IPS DF 6.9 (cell line): ENCODE results near the gene TTYH3.

Source experiments
- DNase-seq: peaks from one replicate; pipeline ENCODE4 v3.0.0-alpha.2; 2013; ENCODE audit warnings: low read depth, low spot score
- H3K27ac ChIP-seq: one replicate; pipeline ENCODE4 v1.5.1; 2013; ENCODE audit warnings: low read length, control low read depth
- H3K27me3 ChIP-seq: 2 replicates; pipeline ENCODE4 v1.6.1; 2013; ENCODE audit warnings: mild to moderate bottlenecking, low read length; ENCODE audit not compliant: control insufficient read depth, insufficient read depth
- H3K36me3 ChIP-seq: 2 replicates; pipeline ENCODE4 v1.6.1; 2013; ENCODE audit warnings: low read length; ENCODE audit not compliant: control insufficient read depth, insufficient read depth
- H3K4me1 ChIP-seq: 2 replicates; pipeline ENCODE4 v1.6.1; 2013; ENCODE audit warnings: low read length; ENCODE audit not compliant: control insufficient read depth, insufficient read depth
- H3K4me3 ChIP-seq: 2 replicates; pipeline ENCODE4 v1.5.1; 2013; ENCODE audit warnings: mild to moderate bottlenecking, low read length
- H3K9me3 ChIP-seq: 2 replicates; pipeline ENCODE4 v1.6.1; 2013; ENCODE audit warnings: low read length, inconsistent platforms; ENCODE audit not compliant: control insufficient read depth, insufficient read depth
- WGBS: extraction: QIAGEN DNeasy Blood & Tissue Kit; methylation state at CpG from one replicate; pipeline ENCODE4 v1.1.7; 2013; ENCODE audit warnings: mixed read lengths, missing lambda C conversion rate; ENCODE audit not compliant: insufficient read length, insufficient coverage; 5-methylcytosine and 5-hydroxymethylcytosine counted together

The TTYH3 gene

DNA sequence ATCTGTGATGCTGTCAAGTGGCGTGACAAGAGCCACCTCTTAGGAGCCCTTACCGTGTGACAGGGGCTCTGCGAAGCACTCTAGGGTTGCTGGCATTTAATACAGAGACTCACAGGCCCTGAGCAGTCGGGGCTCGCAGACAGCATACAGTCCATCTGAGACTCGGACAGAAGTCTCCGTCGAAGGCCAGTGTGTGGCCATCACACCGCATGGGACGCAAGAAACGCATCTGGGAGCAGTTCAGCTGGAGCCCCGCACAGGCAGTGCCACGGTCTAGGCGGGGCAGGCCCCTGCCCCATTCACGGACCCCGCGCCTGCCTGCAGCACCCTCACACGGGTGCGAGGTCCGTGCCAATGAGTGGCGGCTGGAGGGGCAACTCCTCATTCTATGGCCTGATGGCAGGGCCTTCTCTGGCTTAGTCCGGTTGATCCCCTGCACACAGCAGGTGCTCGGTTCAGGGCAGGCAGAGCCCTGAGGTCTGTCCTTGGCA lies 39.4 kb upstream of the TTYH3 start:
- Histone ChIP-seq H3K36me3 (no peaks in the 10 kb centered on the region), H3K4me3 (no peak overlapping the region), H3K27me3 (no peaks in the 10 kb centered on the region), H3K27ac (no peak overlapping the region), H3K9me3 (no peaks in the 10 kb centered on the region), H3K4me1 (no peaks in the 10 kb centered on the region)
- DNase-seq: no peak
- no CpG with 5 or more reads among the region's 23 CpGs for WGBS

DNA sequence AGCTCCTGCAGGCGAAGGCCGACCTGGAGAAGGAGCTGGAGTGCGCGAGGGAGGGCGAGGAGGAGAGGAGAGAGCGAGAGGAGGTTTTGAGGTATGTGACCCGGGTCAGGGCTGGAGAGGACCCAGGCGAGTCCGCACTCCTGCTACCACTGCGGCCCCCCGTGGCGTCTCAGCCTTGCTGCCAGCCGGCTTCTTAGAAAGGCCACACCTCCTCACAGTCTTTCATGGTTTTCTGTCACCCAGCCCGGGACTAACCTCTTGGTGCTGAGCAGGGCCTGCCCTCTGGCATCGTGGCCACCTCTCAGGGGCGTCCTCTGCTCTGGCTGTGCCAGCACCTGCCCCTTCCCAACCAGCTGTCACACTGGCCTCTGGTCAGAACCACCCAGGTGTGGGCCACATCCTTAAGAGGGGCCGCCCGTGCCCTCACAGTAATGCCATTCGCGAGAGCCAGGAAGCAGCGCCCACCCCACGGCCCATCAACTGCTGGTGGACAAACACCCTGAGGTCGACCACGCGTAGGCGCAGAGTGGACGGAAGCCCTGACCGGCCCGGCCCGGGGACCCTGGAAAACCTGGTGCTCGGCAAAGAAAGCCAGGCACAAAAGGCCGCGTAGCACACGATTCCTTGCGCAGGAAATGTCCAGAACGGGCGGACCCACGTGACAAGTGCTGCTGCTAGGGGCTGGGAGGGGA lies 38.6 kb upstream of the TTYH3 start:
- H3K9me3 ChIP-seq: no peaks in the 10 kb centered on the region
- no peak for DNase-seq
- WGBS: no CpG with 5 or more reads among the region's 38 CpGs
- H3K27ac ChIP-seq: no peak overlapping the region
- no peaks in the 10 kb centered on the region for H3K4me1 ChIP-seq
- no peaks in the 10 kb centered on the region for H3K27me3 ChIP-seq
- no peak overlapping the region for H3K4me3 ChIP-seq
- no peaks in the 10 kb centered on the region for H3K36me3 ChIP-seq

DNA sequence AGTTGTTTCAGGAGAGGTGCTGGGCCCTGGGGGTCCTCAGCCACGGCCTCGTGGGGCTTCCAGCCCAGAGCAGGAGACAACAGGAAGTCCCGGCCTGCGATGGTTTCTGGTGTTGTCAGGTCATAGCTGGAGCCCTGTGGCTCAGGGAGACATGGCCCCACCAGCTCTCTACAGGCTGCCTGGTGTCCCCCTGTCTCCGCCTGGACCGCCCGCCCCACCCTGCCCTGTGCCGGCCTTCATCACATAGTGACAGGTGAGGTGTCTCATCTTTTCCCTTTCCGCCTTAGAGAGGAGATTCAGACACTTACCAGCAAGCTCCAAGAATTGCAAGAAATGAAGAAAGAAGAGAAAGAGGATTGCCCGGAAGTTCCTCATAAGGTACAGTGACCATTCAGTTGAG lies 37.2 kb upstream of the TTYH3 start:
- H3K9me3 ChIP-seq: no peaks in the 10 kb centered on the region
- H3K27me3 ChIP-seq: no peaks in the 10 kb centered on the region
- no peaks in the 10 kb centered on the region for H3K36me3 ChIP-seq
- no peak for DNase-seq
- no peak overlapping the region for H3K4me3 ChIP-seq
- no peak overlapping the region for H3K27ac ChIP-seq
- no CpG with 5 or more reads among the region's 10 CpGs for WGBS
- no peaks in the 10 kb centered on the region for H3K4me1 ChIP-seq

DNA sequence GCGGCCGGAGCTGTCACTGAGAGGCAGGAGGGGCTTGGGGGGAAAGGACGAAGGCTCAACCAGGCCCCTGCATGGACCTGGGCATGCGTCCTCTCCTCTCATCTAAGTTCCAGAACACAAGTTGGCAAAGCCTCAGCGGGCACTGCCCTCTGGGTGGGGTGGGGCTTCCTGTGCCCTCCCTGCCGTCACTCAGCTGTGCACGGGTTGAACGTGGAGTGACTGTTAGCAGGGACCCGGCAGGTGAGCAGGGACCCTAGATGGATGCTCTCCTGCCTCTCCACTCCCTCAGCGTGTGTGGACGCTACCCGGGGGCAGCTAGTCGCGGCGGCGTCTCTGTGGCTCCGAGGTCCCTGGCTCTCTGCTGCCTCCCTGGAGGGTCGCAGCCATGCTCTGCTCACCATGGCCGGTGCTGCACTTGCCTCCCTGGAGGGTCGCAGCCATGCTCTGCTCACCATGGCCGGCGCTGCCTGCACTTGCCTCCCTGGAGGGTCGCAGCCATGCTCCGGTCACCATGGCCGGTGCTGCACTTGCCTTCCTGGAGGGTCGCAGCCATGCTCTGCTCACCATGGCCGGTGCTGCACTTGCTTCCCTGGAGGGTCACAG lies 36.4 kb upstream of the TTYH3 start:
- Histone ChIP-seq H3K27ac (no peak overlapping the region), H3K27me3 (no peaks in the 10 kb centered on the region), H3K9me3 (no peaks in the 10 kb centered on the region), H3K36me3 (no peaks in the 10 kb centered on the region), H3K4me1 (no peaks in the 10 kb centered on the region), H3K4me3 (no peak overlapping the region)
- DNase-seq: no peak
- no CpG with 5 or more reads among the region's 27 CpGs for WGBS

DNA sequence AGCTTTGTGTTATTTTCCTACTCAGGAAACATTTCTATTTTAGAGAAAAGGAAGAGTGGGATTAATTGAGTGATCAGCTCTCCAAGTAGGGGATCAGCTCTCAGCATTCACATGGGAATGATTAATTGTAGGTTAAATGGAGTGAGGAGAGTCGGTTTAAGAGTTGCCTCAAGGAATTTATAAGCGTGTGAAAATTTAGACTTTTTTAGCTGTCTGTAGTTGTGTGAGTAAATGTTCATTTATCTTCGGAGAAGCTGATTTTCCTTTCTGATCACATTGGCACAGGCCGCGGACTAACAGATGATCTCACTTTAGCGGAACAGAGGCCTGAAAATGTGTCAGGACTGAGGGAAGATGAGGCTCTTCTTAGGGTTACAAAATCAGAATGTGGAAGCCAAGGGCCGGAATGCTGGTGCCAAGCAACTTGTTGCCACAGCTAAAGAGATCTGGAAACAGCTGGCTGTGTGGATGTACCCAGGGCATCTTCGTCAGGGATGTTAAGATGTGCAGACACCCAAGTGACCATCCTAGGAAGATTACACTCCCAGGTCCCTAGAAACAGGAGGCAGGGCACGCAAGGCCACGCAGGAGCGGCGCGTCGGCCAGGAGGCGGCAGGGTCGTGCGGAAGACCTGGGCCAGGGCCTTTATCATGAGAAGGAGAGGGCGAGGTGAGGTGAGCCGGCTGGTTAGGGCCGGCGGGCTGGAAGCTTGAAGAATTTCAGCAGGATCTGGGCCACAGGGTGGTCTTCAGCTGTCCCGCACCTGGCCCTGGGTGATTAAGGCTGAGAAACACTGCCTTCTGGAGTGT lies 35.1 kb upstream of the TTYH3 start:
- no peaks in the 10 kb centered on the region for H3K27me3 ChIP-seq
- H3K9me3 ChIP-seq: no peaks in the 10 kb centered on the region
- H3K36me3 ChIP-seq: no peaks in the 10 kb centered on the region
- DNase-seq: no peak
- H3K27ac ChIP-seq: no peak overlapping the region
- no peaks in the 10 kb centered on the region for H3K4me1 ChIP-seq
- 100% methylated on average over 2 of the region's 22 CpGs for WGBS
- no peak overlapping the region for H3K4me3 ChIP-seq

DNA sequence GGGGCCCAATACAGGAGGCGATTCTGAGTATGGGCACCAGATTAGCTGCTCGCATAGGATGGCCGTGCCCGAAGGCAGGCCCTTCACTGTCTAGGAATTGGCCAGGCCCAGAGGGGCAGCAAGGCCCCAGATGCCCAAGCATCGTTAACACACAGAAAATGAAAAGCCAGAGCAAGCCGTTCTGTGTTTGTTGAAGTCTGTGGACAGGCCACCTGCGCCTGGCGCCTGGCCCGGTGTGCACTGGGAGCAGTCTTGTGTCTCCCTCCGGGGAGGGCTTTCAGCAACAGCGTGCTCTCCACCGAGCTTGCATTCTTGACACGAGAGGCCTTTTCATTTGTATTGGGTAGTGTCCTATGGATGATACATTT lies 34.5 kb upstream of the TTYH3 start:
- WGBS: no CpG with 5 or more reads among the region's 13 CpGs

DNA sequence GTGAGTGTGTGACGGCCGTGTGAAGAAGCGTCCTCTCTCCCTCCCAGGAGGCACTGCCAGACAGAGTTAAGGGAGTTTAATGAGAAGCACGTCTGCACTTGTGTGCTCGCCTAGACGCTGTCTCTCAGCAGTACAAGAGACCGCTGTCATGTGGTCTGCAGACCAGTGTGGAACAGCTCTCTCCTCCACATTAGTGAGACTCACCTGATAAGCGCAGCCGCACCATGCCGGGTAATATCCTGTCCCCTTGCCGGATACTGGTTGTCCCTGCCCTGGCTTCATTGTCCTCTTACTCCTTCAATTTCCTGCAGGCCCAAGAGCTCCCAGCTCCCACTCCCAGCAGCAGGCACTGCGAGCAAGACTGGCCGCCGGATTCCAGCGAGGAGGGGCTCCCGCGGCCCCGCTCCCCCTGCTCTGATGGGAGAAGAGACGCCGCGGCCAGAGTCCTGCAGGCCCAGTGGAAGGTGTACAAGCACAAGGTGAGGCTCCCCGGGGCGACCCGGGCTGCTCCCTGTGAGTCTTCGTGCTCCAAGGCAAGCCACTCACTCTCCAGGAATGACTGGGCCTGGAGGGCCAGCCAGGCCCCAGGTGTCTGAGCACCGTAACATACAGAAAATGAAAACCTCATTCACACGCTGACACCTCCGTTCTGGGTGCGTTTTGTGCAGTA lies 33.5 kb upstream of the TTYH3 start:
- H3K27me3 ChIP-seq: no peaks in the 10 kb centered on the region
- no CpG with 5 or more reads among the region's 29 CpGs for WGBS
- H3K27ac ChIP-seq: no peak overlapping the region

More for the DNA sequence above, 34.5 kb upstream of the TTYH3 start:
- DNase-seq: no peak
- Histone ChIP-seq H3K4me1 (no peaks in the 10 kb centered on the region), H3K27me3 (no peaks in the 10 kb centered on the region), H3K4me3 (no peak overlapping the region), H3K36me3 (no peaks in the 10 kb centered on the region), H3K9me3 (no peaks in the 10 kb centered on the region), H3K27ac (no peak overlapping the region)

DNA sequence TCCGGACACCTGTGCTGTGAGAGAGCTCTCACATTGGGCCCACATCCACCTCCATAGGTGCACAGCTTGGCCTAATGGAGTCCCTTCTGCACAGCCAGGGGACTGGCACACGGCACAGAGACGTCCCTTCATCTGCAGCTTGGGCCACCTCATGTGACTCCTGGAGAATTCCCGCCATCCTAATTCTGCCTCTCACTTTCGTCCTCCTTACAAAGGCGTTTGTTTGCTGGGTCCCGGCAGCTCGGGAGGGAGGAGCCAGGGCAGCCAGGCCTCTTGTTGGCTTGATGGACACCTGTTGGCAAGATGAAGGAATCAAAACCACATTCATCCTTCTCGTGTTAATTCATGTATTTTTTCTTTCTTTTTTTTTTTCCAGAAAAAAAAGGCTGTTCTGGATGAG lies 30.7 kb upstream of the TTYH3 start:
- DNase-seq: no peak
- H3K4me1 ChIP-seq: no peaks in the 10 kb centered on the region; the same call in 1 of the 2 replicates
- no CpG with 5 or more reads among the region's 9 CpGs for WGBS
- H3K9me3 ChIP-seq: no peaks in the 10 kb centered on the region
- no peaks in the 10 kb centered on the region for H3K27me3 ChIP-seq
- H3K36me3 ChIP-seq: no peaks in the 10 kb centered on the region; the same call in 1 of the 2 replicates
- H3K4me3 ChIP-seq: no peak overlapping the region
- H3K27ac ChIP-seq: no peak overlapping the region

More for the DNA sequence above, 33.5 kb upstream of the TTYH3 start:
- H3K9me3 ChIP-seq: no peaks in the 10 kb centered on the region
- no peaks in the 10 kb centered on the region; the same call in 1 of the 2 replicates for H3K36me3 ChIP-seq
- no peak overlapping the region for H3K4me3 ChIP-seq
- H3K4me1 ChIP-seq: no peaks in the 10 kb centered on the region
- DNase-seq: no peak

DNA sequence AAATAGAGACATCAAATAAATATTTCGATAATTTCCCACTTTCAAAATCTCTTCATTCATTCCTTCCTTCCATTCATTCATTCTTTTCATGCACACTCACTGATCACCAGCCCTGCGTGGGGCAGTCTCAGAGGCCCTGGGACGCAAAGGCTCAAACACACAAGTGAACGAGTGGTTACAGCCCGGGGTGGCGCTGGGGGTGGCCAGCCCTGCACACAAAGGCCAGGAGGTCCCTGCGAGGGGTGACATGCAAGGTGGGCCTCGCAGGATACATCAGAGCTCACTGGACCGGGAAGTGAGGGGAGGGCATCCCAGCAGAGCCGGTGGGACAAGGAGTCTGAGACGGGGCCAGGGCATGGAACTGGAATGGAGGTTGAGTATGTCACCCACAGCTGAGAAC lies 29.9 kb upstream of the TTYH3 start:
- H3K4me1 ChIP-seq: no peaks in the 10 kb centered on the region; the same call in 1 of the 2 replicates
- no peak for DNase-seq
- no peaks in the 10 kb centered on the region for H3K27me3 ChIP-seq
- no peak overlapping the region for H3K4me3 ChIP-seq
- 100% methylated on average over 1 of the region's 11 CpGs for WGBS
- no peaks in the 10 kb centered on the region for H3K9me3 ChIP-seq
- H3K27ac ChIP-seq: no peak overlapping the region
- no peaks in the 10 kb centered on the region; the same call in 1 of the 2 replicates for H3K36me3 ChIP-seq

DNA sequence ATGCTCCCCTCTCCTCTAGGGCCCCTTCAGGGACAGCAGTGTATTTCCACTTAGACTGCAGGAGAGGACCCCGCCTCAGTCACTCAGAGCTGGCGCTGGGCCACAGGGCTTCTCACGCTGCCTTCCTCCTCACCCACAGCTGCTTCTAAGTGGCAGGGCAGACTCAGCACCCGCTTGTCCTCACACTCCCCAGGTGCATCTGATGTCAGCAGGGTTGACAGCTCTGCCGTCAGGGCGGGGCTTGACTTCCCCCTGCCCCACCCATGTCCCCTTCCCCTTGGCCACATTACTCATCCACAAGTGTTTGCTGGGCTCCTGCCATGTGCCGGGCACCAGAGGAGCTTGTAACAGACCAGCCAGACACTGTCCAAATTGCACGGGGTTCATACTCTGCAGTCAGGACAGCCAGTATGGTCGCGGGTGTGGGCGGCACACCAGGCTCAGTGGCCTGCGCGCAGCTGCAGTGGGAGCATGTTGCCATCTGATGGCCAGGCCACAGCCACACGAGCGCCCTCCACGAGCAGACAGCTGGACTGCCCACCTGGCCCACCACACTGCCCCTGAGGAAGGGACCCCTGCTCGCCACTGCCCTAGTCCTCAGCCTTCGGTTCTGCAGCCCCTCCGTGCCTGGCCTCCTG lies 29.3 kb upstream of the TTYH3 start:
- no peaks in the 10 kb centered on the region for H3K9me3 ChIP-seq
- no peaks in the 10 kb centered on the region for H3K27me3 ChIP-seq
- no peak overlapping the region for H3K4me3 ChIP-seq
- no CpG with 5 or more reads among the region's 19 CpGs for WGBS
- no peaks in the 10 kb centered on the region; the same call in 1 of the 2 replicates for H3K4me1 ChIP-seq
- H3K36me3 ChIP-seq: no peaks in the 10 kb centered on the region; the same call in 1 of the 2 replicates
- DNase-seq: no peak
- H3K27ac ChIP-seq: no peak overlapping the region
